HCT116 (cell line): ENCODE results near the gene MARCHF3. TPM values are rescaled to one million over a fixed set of nuclear protein-coding genes. Genes with fewer than 3 reads are reported as not detected.

Experiments used
- ATAC-seq: fragments of 200-7000 bp; cut with Tn5 transposase; 2 replicates; pipeline ENCODE4 v1.9.1; 2020; ENCODE audit warnings: mild to moderate bottlenecking, moderate library complexity
- BruUV-seq: library from RNA; stranded (reverse); fragments of 400-500 nt; replicated peaks from 2 replicates; lab custom pipeline; 2021; lab: Mats Ljungman, UMichigan
- CTCF ChIA-PET: fragments of 300-600 bp; sonication (Branson Sonifier 250); formaldehyde crosslinking; loops from one replicate; lab custom pipeline; 2021; ENCODE audit warnings: antibody characterized with exemption; lab: Charles Lee
- POLR2A ChIA-PET: fragments of 300-600, 350-600 bp; sonication (Branson Sonifier 250); formaldehyde crosslinking; loops from one replicate; lab custom pipeline; 2021; ENCODE audit warnings: antibody characterized with exemption; lab: Charles Lee
- RAD21 ChIA-PET, 2 experiments: fragments of 300-600 bp; sonication (Branson Sonifier 250); formaldehyde crosslinking; loops; one replicate each; lab custom pipeline; 2023; ENCODE audit warnings: low total read pairs in 2 of 2; ENCODE audit not compliant: uncharacterized antibody in 2 of 2, unreplicated experiment in 2 of 2, low non-redundant PET in 1 of 2; lab: Charles Lee
- DNase-seq: peaks from one replicate; pipeline ENCODE4 v3.0.0-alpha.2; 2010; ENCODE audit warnings: low read depth, low spot score
- H2AFZ ChIP-seq: fragments of 200-600 bp; shearing (Covaris generic), sonication (generic); 2 replicates; pipeline ENCODE4 v1.6.1; 2017; ENCODE audit warnings: low read depth, mixed run types, mixed read lengths, antibody characterized with exemption, low read length; ENCODE audit not compliant: poor library complexity, severe bottlenecking
- H3K27ac ChIP-seq: 2 replicates; pipeline ENCODE4 v1.5.1; 2012; ENCODE audit warnings: low read depth, low read length
- H3K27me3 ChIP-seq: fragments of 200-600 bp; sonication (generic); 2 replicates; pipeline ENCODE4 v1.6.1; 2016; ENCODE audit warnings: mixed run types, low read length, mixed read lengths; ENCODE audit not compliant: insufficient read depth
- H3K36me3 ChIP-seq, 2 experiments: fragments of 200-500 bp in 1 of 2; fragments of 200-600 bp in 1 of 2; sonication (Bioruptor generic) in 1 of 2; sonication (generic) in 1 of 2; 2 replicates each; pipeline versions ENCODE4 v1.5.1 to v1.6.1; 2014 to 2016; ENCODE audit warnings: low read length in 2 of 2, inconsistent platforms in 1 of 2, mixed read lengths in 1 of 2, mixed run types in 1 of 2; ENCODE audit not compliant: insufficient read depth in 2 of 2, control insufficient read depth in 1 of 2
- H3K4me1 ChIP-seq, 2 experiments: fragments of 200-600 bp in 1 of 2; sonication (generic) in 1 of 2; 2 replicates each; pipeline versions ENCODE4 v1.5.1 to v1.6.1; 2012 to 2017; ENCODE audit warnings: low read length in 2 of 2, inconsistent platforms in 1 of 2, mild to moderate bottlenecking in 1 of 2, mixed read lengths in 1 of 2, mixed run types in 1 of 2, moderate library complexity in 1 of 2; ENCODE audit not compliant: insufficient read depth in 2 of 2, control insufficient read depth in 1 of 2
- H3K4me2 ChIP-seq: fragments of 200-600 bp; sonication (generic); 2 replicates; pipeline ENCODE4 v1.6.1; 2017; ENCODE audit warnings: mixed run types, low read length, mixed read lengths
- H3K4me3 ChIP-seq, 2 experiments: fragments of 200-600 bp in 1 of 2; sonication (generic) in 1 of 2; replicated peaks in 1 of 2; 2 replicates each; pipeline ENCODE4 v1.5.1; 2011 to 2016; ENCODE audit warnings: low read length in 2 of 2, control low read depth in 1 of 2, low read depth in 1 of 2, mild to moderate bottlenecking in 1 of 2, mixed read lengths in 1 of 2, mixed run types in 1 of 2
- H3K79me2 ChIP-seq: fragments of 200-600 bp; sonication (generic); 2 replicates; pipeline ENCODE4 v1.6.1; 2017; ENCODE audit warnings: mild to moderate bottlenecking, mixed run types, low read length, moderate library complexity, mixed read lengths; ENCODE audit not compliant: insufficient read depth
- H3K9ac ChIP-seq: fragments of 200-600 bp; sonication (generic); 2 replicates; pipeline ENCODE4 v1.6.1; 2016; ENCODE audit warnings: low read length, mixed read lengths
- H3K9me2 ChIP-seq: fragments of 200-600 bp; sonication (generic), shearing (Covaris generic); 2 replicates; pipeline ENCODE4 v1.6.1; 2017; ENCODE audit warnings: mixed run types, mild to moderate bottlenecking, moderate library complexity; ENCODE audit not compliant: insufficient read depth
- H3K9me3 ChIP-seq, 2 experiments: fragments of 200-500 bp in 1 of 2; fragments of 200-600 bp in 1 of 2; sonication (Bioruptor generic) in 1 of 2; sonication (generic) in 1 of 2; 2 replicates each; pipeline ENCODE4 v1.6.1; 2014 to 2017; ENCODE audit warnings: low read length in 2 of 2, mixed read lengths in 2 of 2, inconsistent platforms in 1 of 2, low read depth in 1 of 2, mild to moderate bottlenecking in 1 of 2, mixed run types in 1 of 2, moderate library complexity in 1 of 2; ENCODE audit not compliant: control insufficient read depth in 1 of 2, insufficient read depth in 1 of 2
- H4K20me1 ChIP-seq: fragments of 200-600 bp; sonication (generic), shearing (Covaris generic); 2 replicates; pipeline ENCODE4 v1.6.1; 2017; ENCODE audit warnings: mixed run types, mild to moderate bottlenecking, moderate library complexity; ENCODE audit not compliant: insufficient read depth
- ATF3 ChIP-seq: IDR thresholded peaks from 2 replicates; pipeline ENCODE4 v1.6.1; 2012
- CEBPB ChIP-seq: IDR thresholded peaks from 2 replicates; pipeline ENCODE4 v1.6.1; 2012; ENCODE audit warnings: low read depth
- CTCF ChIP-seq, 3 experiments: fragments of 200-600 bp in 1 of 3; sonication (generic) in 1 of 3; IDR thresholded peaks in 2 of 3; conservative IDR thresholded peaks in 1 of 3; 2 replicates each; pipeline ENCODE4 v1.5.1; 2012 to 2017; ENCODE audit warnings: low read depth in 2 of 3, low read length in 2 of 3, antibody characterized with exemption in 1 of 3, borderline replicate concordance in 1 of 3, control low read depth in 1 of 3, mild to moderate bottlenecking in 1 of 3, mixed read lengths in 1 of 3, mixed run types in 1 of 3, moderate library complexity in 1 of 3; ENCODE audit not compliant: insufficient read depth in 1 of 3
- EGR1 ChIP-seq: IDR thresholded peaks from 2 replicates; pipeline ENCODE4 v1.6.1; 2012; ENCODE audit warnings: low read depth
- ELF1 ChIP-seq: IDR thresholded peaks from 2 replicates; pipeline ENCODE4 v1.6.1; 2012; ENCODE audit warnings: low read depth, borderline replicate concordance
- EZH2 ChIP-seq: fragments of 200-600 bp; sonication (generic); IDR thresholded peaks from 2 replicates; pipeline ENCODE4 v1.6.1; 2017; ENCODE audit warnings: antibody characterized with exemption, mixed run types
- EZH2phosphoT487 ChIP-seq: fragments of 200-600 bp; IDR thresholded peaks from 2 replicates; pipeline ENCODE4 v1.6.1; 2018; ENCODE audit warnings: antibody characterized with exemption, borderline replicate concordance
- FOSL1 ChIP-seq: IDR thresholded peaks from 2 replicates; pipeline ENCODE4 v1.6.1; 2012; ENCODE audit warnings: low read depth
- JUND ChIP-seq: IDR thresholded peaks from 2 replicates; pipeline ENCODE4 v1.6.1; 2012
- POLR2A ChIP-seq: IDR thresholded peaks from 2 replicates; pipeline ENCODE4 v1.7.0; 2011; ENCODE audit warnings: borderline replicate concordance; ENCODE audit not compliant: insufficient read depth, insufficient read length; ENCODE audit errors: extremely low read depth
- POLR2AphosphoS5 ChIP-seq: IDR thresholded peaks from 2 replicates; pipeline ENCODE4 v1.6.1; 2011; ENCODE audit warnings: mild to moderate bottlenecking, low read depth, low read length, moderate library complexity
- REST ChIP-seq: IDR thresholded peaks from 2 replicates; pipeline ENCODE4 v1.6.1; 2012; ENCODE audit warnings: low read depth
- SIN3A ChIP-seq: IDR thresholded peaks from 2 replicates; pipeline ENCODE4 v1.6.1; 2012; ENCODE audit warnings: low read depth
- SP1 ChIP-seq: IDR thresholded peaks from 2 replicates; pipeline ENCODE4 v1.6.1; 2012; ENCODE audit warnings: low read depth
- TCF7L2 ChIP-seq: IDR thresholded peaks from 2 replicates; pipeline ENCODE4 v1.7.0; 2011; ENCODE audit warnings: borderline replicate concordance, inconsistent platforms; ENCODE audit not compliant: insufficient read depth, insufficient read length; ENCODE audit errors: extremely low read depth
- ZBTB33 ChIP-seq: IDR thresholded peaks from 2 replicates; pipeline ENCODE4 v1.6.1; 2011; ENCODE audit warnings: mild to moderate bottlenecking, low read length, moderate library complexity; ENCODE audit not compliant: insufficient replicate concordance; ENCODE audit errors: extremely low read depth
- ZFX ChIP-seq: fragments of 450-650 bp; IDR thresholded peaks from 2 replicates; pipeline ENCODE4 v1.6.1; 2017
- ZNF274 ChIP-seq: fragments of 200-500 bp; sonication (Bioruptor generic); IDR thresholded peaks from 2 replicates; pipeline ENCODE4 v1.6.1; 2014; ENCODE audit warnings: mild to moderate bottlenecking, low read depth, low read length, inconsistent platforms
- intact Hi-C: fragments of 100-400 bp; cut with micrococcal nuclease; formaldehyde crosslinking; loops from 2 replicates; pipeline ENCODE4 v1.10.0; 2022
- total RNA-seq: library from RNA; stranded (reverse); gene quantifications from one replicate; pipeline ENCODE4 v1.2.1, GENCODE V29; 2021; ENCODE audit not compliant: unreplicated experiment

Gene MARCHF3
- total RNA-seq, 1 experiment from 2014 or later = 2.3 TPM

- DNase-seq = no peak
Observed at GRCh38 chr5:126956991-126957390, 73.4 kb downstream of the MARCHF3 start.

More at GRCh38 chr5:126956991-126957390, 73.4 kb downstream of the MARCHF3 start:
- ATAC-seq = no peak
- no peaks in the 10 kb centered on the region for H3K27me3 ChIP-seq
- H2AFZ ChIP-seq = no peak overlapping the region
- RAD21 ChIA-PET = no interaction called here
- no peaks in the 10 kb centered on the region for H4K20me1 ChIP-seq
- no peaks in the 10 kb centered on the region for H3K36me3 ChIP-seq
- POLR2A ChIA-PET = no interaction called here
- no peak overlapping the region for H3K9ac ChIP-seq
- H3K9me2 ChIP-seq = no peaks in the 10 kb centered on the region
- no peak for TF ChIP-seq EZH2
- no peak for TF ChIP-seq POLR2AphosphoS5
- no peak for TF ChIP-seq SP1
- no peak for TF ChIP-seq EZH2phosphoT487
- no peak for TF ChIP-seq ZNF274
- TF ChIP-seq CEBPB = no peak
- no peak for TF ChIP-seq EGR1
- TF ChIP-seq POLR2A = no peak
- no peak for TF ChIP-seq ELF1
- no peak for TF ChIP-seq SIN3A
- no peak for TF ChIP-seq JUND
- TF ChIP-seq REST = no peak
- TF ChIP-seq CTCF (IDR thresholded peaks at IDR 0.05 in 2 of 3, conservative IDR thresholded peaks at IDR 0.05 in 1 of 3; ENCODE audit: borderline replicate concordance in 1 of 3, insufficient read depth in 1 of 3, low read depth in 2 of 3, low read length in 2 of 3) = no peak
- no peak for TF ChIP-seq ATF3
- TF ChIP-seq FOSL1 = no peak
- TF ChIP-seq ZBTB33 = no peak
- no peak for TF ChIP-seq TCF7L2
- no peak for TF ChIP-seq ZFX
- TF ChIP-seq, all 23 proteins: peak for 0
- Histone ChIP-seq H3K4me3 (no peak overlapping the region), H3K9me3 (no peaks in the 10 kb centered on the region), H3K79me2 (no peaks in the 10 kb centered on the region), H3K4me2 (no peak overlapping the region), H3K4me1 (no peaks in the 10 kb centered on the region), H3K27ac (no peak overlapping the region)
- CTCF ChIA-PET = no interaction called here
- intact Hi-C loops = no loop called here
- no TSS peak for BruUV-seq
